ENCODE measurements around the gene SLC4A4.

Gene SLC4A4

DNA sequence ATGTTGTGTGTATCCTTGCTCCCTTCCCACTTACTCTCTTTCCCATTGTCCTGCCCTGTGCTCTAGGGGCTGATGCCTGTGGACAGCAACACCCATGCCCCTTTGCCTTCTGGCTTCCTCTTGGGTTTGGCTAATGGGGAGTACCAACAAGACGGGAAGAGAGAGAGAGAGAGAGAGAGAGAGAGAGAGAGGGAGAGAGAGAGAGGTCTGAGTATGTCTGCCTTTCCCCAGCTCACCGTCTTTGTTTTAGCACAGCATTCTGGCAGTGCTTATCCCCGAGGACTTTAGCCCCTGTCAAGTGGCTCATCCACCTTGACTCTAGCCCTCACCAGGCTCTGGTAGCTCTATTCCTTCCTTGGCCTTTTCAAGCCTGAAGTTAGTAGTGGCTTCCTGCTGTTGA is 128.0 kb downstream of the SLC4A4 start:
- Histone ChIP-seq H3K9me3 (ENCODE audit: insufficient read depth, low read length) (no peaks in the 10 kb centered on the region), H3K9me2 (replicated peaks; ENCODE audit: insufficient read depth, low read length) (no peaks in the 10 kb centered on the region), H3K9ac (ENCODE audit: low read length) (no peak overlapping the region), H3F3A (ENCODE audit: insufficient read depth) (no peaks in the 10 kb centered on the region), H3K36me3 (ENCODE audit: low read length) (no peaks in the 10 kb centered on the region), H3K4me2 (ENCODE audit: low read depth, low read length, poor library complexity, severe bottlenecking) (no peak overlapping the region), H3K4me3 (ENCODE audit: insufficient read depth, low read length, poor library complexity, severe bottlenecking) (no peak overlapping the region), H3K27ac (ENCODE audit: low read depth, low read length) (no peak overlapping the region), H2AFZ (ENCODE audit: low read depth, low read length, severe bottlenecking) (no peak overlapping the region), H3K27me3 (ENCODE audit: low read length) (no peaks in the 10 kb centered on the region), H3K79me2 (ENCODE audit: insufficient read depth, low read length) (no peaks in the 10 kb centered on the region), H4K20me1 (ENCODE audit: low read depth, low read length) (no peaks in the 10 kb centered on the region)
- no peak for TF ChIP-seq EZH2phosphoT487 (conservative IDR thresholded peaks at IDR 0.05; ENCODE audit: low read length)
- TF ChIP-seq, protein P1, sequence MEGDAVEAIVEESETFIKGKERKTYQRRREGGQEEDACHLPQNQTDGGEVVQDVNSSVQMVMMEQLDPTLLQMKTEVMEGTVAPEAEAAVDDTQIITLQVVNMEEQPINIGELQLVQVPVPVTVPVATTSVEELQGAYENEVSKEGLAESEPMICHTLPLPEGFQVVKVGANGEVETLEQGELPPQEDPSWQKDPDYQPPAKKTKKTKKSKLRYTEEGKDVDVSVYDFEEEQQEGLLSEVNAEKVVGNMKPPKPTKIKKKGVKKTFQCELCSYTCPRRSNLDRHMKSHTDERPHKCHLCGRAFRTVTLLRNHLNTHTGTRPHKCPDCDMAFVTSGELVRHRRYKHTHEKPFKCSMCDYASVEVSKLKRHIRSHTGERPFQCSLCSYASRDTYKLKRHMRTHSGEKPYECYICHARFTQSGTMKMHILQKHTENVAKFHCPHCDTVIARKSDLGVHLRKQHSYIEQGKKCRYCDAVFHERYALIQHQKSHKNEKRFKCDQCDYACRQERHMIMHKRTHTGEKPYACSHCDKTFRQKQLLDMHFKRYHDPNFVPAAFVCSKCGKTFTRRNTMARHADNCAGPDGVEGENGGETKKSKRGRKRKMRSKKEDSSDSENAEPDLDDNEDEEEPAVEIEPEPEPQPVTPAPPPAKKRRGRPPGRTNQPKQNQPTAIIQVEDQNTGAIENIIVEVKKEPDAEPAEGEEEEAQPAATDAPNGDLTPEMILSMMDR (IDR thresholded peaks at IDR 0.05; ENCODE audit: insufficient read depth, low read length, poor library complexity, severe bottlenecking), result no peak

DNA sequence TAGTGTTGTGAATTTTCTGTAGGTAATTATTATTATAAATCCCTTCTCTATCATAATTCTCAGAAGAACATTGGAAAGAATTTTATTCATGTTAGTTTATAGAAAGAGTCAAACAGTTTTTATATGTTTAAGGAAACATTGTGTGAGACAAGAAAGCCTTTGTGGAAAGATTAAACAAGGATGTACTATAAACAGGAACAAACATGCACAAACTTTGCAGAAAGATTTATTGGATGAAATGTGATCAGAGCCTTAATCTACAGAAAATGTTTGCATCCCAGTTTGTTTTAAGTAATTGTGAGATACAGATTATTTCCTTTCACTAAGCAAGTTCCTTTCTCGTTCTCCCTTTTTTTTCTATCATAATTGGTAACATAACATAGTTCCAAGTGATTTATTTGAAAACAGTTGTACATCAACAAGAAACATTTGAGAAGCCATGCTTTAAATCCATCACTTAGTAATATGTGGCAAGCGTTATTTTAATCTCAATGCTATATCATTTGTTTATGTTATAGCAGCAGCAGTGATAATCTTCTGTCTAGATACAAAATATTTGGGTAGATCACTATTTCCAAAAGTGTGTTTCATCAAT is 129.4 kb downstream of the SLC4A4 start:
- H3K9me3 ChIP-seq (ENCODE audit: insufficient read depth, low read length), result no peaks in the 10 kb centered on the region
- no peaks in the 10 kb centered on the region for H3K27me3 ChIP-seq (ENCODE audit: low read length)
- H3K9ac ChIP-seq (ENCODE audit: low read length), result no peak overlapping the region
- no peaks in the 10 kb centered on the region for H3K9me2 ChIP-seq (replicated peaks; ENCODE audit: insufficient read depth, low read length)
- H2AFZ ChIP-seq (ENCODE audit: low read depth, low read length, severe bottlenecking), result no peak overlapping the region
- H3K79me2 ChIP-seq (ENCODE audit: insufficient read depth, low read length), result no peaks in the 10 kb centered on the region
- H3K4me3 ChIP-seq (ENCODE audit: insufficient read depth, low read length, poor library complexity, severe bottlenecking), result no peak overlapping the region
- no peak overlapping the region for H3K27ac ChIP-seq (ENCODE audit: low read depth, low read length)
- TF ChIP-seq, protein P1 (IDR thresholded peaks at IDR 0.05; ENCODE audit: insufficient read depth, low read length, poor library complexity, severe bottlenecking), result no peak
- TF ChIP-seq EZH2phosphoT487 (conservative IDR thresholded peaks at IDR 0.05; ENCODE audit: low read length), result no peak
- H3F3A ChIP-seq (ENCODE audit: insufficient read depth), result no peaks in the 10 kb centered on the region
- no peak overlapping the region for H3K4me2 ChIP-seq (ENCODE audit: low read depth, low read length, poor library complexity, severe bottlenecking)
- no peaks in the 10 kb centered on the region for H3K36me3 ChIP-seq (ENCODE audit: low read length)
- no peaks in the 10 kb centered on the region for H4K20me1 ChIP-seq (ENCODE audit: low read depth, low read length)

DNA sequence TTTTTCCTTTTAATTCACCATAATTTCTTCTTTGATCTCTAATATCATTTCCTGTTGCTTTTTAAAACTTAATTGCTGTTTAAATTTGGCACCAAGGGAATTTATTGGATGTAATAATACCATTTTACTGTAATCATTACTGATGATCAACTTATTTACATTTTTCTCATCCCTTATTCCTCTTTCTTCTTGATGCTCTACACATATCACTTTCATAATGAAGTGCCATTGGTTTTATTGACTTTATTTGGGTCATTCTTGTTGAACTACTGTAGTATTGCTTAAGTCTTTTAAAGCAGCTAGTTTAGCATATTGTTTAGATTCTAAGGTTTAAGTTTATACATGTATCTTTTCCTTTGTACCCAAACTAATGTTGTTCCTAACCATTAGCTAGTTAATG is 130.7 kb downstream of the SLC4A4 start:
- no peaks in the 10 kb centered on the region for H3F3A ChIP-seq (ENCODE audit: insufficient read depth)
- no peaks in the 10 kb centered on the region for H3K36me3 ChIP-seq (ENCODE audit: low read length)
- H2AFZ ChIP-seq (ENCODE audit: low read depth, low read length, severe bottlenecking), result no peak overlapping the region
- H3K9me2 ChIP-seq (replicated peaks; ENCODE audit: insufficient read depth, low read length), result no peaks in the 10 kb centered on the region
- H3K27me3 ChIP-seq (ENCODE audit: low read length), result no peaks in the 10 kb centered on the region
- H3K27ac ChIP-seq (ENCODE audit: low read depth, low read length), result no peak overlapping the region
- H3K4me2 ChIP-seq (ENCODE audit: low read depth, low read length, poor library complexity, severe bottlenecking), result no peak overlapping the region
- no peaks in the 10 kb centered on the region for H3K9me3 ChIP-seq (ENCODE audit: insufficient read depth, low read length)
- no peak overlapping the region for H3K4me3 ChIP-seq (ENCODE audit: insufficient read depth, low read length, poor library complexity, severe bottlenecking)
- no peak overlapping the region for H3K9ac ChIP-seq (ENCODE audit: low read length)
- no peak for TF ChIP-seq EZH2phosphoT487 (conservative IDR thresholded peaks at IDR 0.05; ENCODE audit: low read length)
- TF ChIP-seq, protein P1 (IDR thresholded peaks at IDR 0.05; ENCODE audit: insufficient read depth, low read length, poor library complexity, severe bottlenecking), result no peak
- no peaks in the 10 kb centered on the region for H3K79me2 ChIP-seq (ENCODE audit: insufficient read depth, low read length)
- H4K20me1 ChIP-seq (ENCODE audit: low read depth, low read length), result no peaks in the 10 kb centered on the region
